ENCODE results near the gene SLC10A6. TPM values are rescaled to one million over a fixed set of nuclear protein-coding genes. Genes with fewer than 3 reads are reported as not detected.

The SLC10A6 gene
- total RNA-seq, 1 experiment from 2014 or later = not detected

DNA sequence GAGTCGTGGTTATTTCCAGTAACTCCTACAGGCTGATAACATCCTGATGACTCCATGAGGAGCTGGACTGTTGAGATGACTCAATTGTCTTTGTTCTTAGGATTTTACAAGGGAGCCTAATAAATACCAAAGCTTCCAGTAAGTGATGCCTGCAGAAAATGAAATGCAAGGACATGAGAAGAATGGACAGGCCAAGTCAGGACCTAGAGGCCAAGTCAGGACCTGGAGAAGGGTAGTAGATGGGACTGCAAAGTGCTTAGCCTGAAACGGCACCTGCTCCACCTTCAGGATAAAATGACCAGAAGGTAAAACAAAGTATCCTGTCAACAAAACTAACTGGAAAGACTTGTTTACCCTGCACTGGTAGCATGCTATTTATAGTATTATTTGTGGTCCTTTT, 6.4 kb upstream of the SLC10A6 start:
- POLR2A ChIA-PET = no interaction called here
- Histone ChIP-seq H3K4me1 (peaks cover 10% of the 10 kb centered on the region), H3K36me3 (ENCODE audit: control insufficient read depth, insufficient read depth, low read length) (no peaks in the 10 kb centered on the region), H3K9me3 (no peaks in the 10 kb centered on the region), H3K27me3 (replicated peaks; ENCODE audit: control insufficient read depth, insufficient read depth, low read length) (no peaks in the 10 kb centered on the region), H3K4me3 (ENCODE audit: low read depth, low read length) (no peak overlapping the region)
- Mint-ChIP-seq H3K9me3 (ENCODE audit: unreplicated experiment) (no peaks in the 10 kb centered on the region), H3K4me3 (ENCODE audit: unreplicated experiment) (no peak overlapping the region), H3K27me3 (ENCODE audit: insufficient read depth, unreplicated experiment) (no peaks in the 10 kb centered on the region), H3K27ac (ENCODE audit: unreplicated experiment) (no peak overlapping the region), H3K36me3 (ENCODE audit: insufficient read depth, unreplicated experiment) (no peaks in the 10 kb centered on the region), H3K4me1 (ENCODE audit: low read depth, unreplicated experiment) (peaks cover 7% of the 10 kb centered on the region)
- no TSS peak for BruUV-seq (replicated peaks)
- TF ChIP-seq CTCF (IDR thresholded peaks at IDR 0.05; ENCODE audit: insufficient read depth in 1 of 2, low read depth in 1 of 2, low read length in 1 of 2, severe bottlenecking in 1 of 2, unreplicated experiment in 1 of 2) = no peak
- intact Hi-C loops (cut with micrococcal nuclease; ENCODE audit: unreplicated experiment) = loop anchor here (1.0 to 5.0 kb wide), 2 partner anchors 37 to 357 kb away; partner anchors contain the start of gene C4orf36
- peak in 1 of 2 experiments; percentile 30 for DNase-seq
- CTCF ChIA-PET = interaction anchor here (0.7 kb wide), 1 partner anchor 357 kb away, joined by 3 read pairs; no protein-coding TSS in a partner anchor

DNA sequence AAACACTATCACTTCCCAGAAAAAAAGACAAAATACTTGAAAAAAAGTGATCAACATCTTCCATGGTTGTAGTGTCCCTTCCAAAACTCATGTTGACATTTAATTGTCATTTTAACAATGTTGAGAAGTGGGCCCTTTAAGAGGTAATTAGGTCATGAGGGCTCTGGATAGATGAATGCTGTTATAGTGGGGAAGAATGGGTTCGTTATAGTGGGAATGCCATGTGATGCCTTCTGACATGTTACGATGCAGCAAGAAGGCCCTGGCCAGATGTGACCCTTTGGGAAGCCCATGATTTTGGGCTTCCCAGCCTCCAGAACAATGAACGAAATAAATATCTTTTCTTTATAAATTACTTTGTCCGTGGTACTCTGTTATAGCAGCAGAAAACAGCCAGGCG, 4.0 kb upstream of the SLC10A6 start:
- intact Hi-C loops (cut with micrococcal nuclease; ENCODE audit: unreplicated experiment) = no loop called here
- H3K4me3 Mint-ChIP-seq (ENCODE audit: unreplicated experiment) = no peak overlapping the region
- BruUV-seq (replicated peaks) = no TSS peak
- Histone ChIP-seq H3K36me3 (ENCODE audit: control insufficient read depth, insufficient read depth, low read length) (no peaks in the 10 kb centered on the region), H3K9me3 (no peaks in the 10 kb centered on the region), H3K27me3 (replicated peaks; ENCODE audit: control insufficient read depth, insufficient read depth, low read length) (no peaks in the 10 kb centered on the region), H3K4me3 (ENCODE audit: low read depth, low read length) (no peak overlapping the region), H3K4me1 (peaks cover 10% of the 10 kb centered on the region)
- POLR2A ChIA-PET = no interaction called here
- H3K27me3 Mint-ChIP-seq (ENCODE audit: insufficient read depth, unreplicated experiment) = no peaks in the 10 kb centered on the region
- no peaks in the 10 kb centered on the region for H3K9me3 Mint-ChIP-seq (ENCODE audit: unreplicated experiment)
- CTCF ChIA-PET = no interaction called here
- no peak overlapping the region for H3K27ac Mint-ChIP-seq (ENCODE audit: unreplicated experiment)
- TF ChIP-seq CTCF (IDR thresholded peaks at IDR 0.05; ENCODE audit: insufficient read depth in 1 of 2, low read depth in 1 of 2, low read length in 1 of 2, severe bottlenecking in 1 of 2, unreplicated experiment in 1 of 2) = no peak
- DNase-seq = no peak
- peaks cover 7% of the 10 kb centered on the region for H3K4me1 Mint-ChIP-seq (ENCODE audit: low read depth, unreplicated experiment)
- H3K36me3 Mint-ChIP-seq (ENCODE audit: insufficient read depth, unreplicated experiment) = no peaks in the 10 kb centered on the region

DNA sequence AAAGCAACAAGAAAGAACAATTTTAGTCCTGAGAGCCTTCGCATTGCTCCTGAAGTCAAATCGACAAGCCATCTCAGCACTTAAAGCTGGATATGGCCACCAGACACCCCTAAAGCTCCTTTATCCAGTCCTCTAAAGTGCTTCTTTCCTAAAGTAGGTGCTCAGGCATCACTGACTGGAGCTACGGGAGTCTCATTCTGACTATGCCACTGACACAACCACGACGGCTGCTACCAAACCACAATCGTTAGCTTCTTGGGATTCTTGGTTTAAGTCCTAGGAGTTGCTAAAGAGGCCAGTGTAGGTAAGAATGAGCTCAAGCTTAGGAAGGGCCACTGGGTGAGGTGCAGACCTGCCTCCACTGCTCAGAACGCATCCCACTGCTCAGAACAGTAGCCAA, 1.0 kb downstream of the SLC10A6 start:
- BruUV-seq (replicated peaks) = no TSS peak
- Histone ChIP-seq H3K4me1 (no peaks in the 10 kb centered on the region), H3K4me3 (ENCODE audit: low read depth, low read length) (no peak overlapping the region), H3K27me3 (replicated peaks; ENCODE audit: control insufficient read depth, insufficient read depth, low read length) (no peaks in the 10 kb centered on the region), H3K9me3 (no peaks in the 10 kb centered on the region; the same call in 1 of the 2 replicates), H3K36me3 (ENCODE audit: control insufficient read depth, insufficient read depth, low read length) (no peaks in the 10 kb centered on the region)
- H3K4me1 Mint-ChIP-seq (ENCODE audit: low read depth, unreplicated experiment) = no peaks in the 10 kb centered on the region
- H3K36me3 Mint-ChIP-seq (ENCODE audit: insufficient read depth, unreplicated experiment) = no peaks in the 10 kb centered on the region
- H3K4me3 Mint-ChIP-seq (ENCODE audit: unreplicated experiment) = no peak overlapping the region
- no peaks in the 10 kb centered on the region for H3K27me3 Mint-ChIP-seq (ENCODE audit: insufficient read depth, unreplicated experiment)
- no peak for TF ChIP-seq CTCF (IDR thresholded peaks at IDR 0.05; ENCODE audit: insufficient read depth in 1 of 2, low read depth in 1 of 2, low read length in 1 of 2, severe bottlenecking in 1 of 2, unreplicated experiment in 1 of 2)
- CTCF ChIA-PET = no interaction called here
- H3K27ac Mint-ChIP-seq (ENCODE audit: unreplicated experiment) = no peak overlapping the region
- intact Hi-C loops (cut with micrococcal nuclease; ENCODE audit: unreplicated experiment) = no loop called here
- POLR2A ChIA-PET = no interaction called here
- H3K9me3 Mint-ChIP-seq (ENCODE audit: unreplicated experiment) = no peaks in the 10 kb centered on the region
- no peak for DNase-seq

Measured in Caco-2 (cell line).